Mesendoderm (in vitro differentiated cells): ENCODE results near the gene LIMK1.

Experiments used
- DNase-seq: peaks from one replicate; pipeline ENCODE4 v3.0.0; 2013
- H2AK5ac ChIP-seq: 2 replicates; pipeline ENCODE4 v1.6.1; 2013; ENCODE audit warnings: low read length, inconsistent platforms
- H2BK120ac ChIP-seq: 2 replicates; pipeline ENCODE4 v1.6.1; 2013; ENCODE audit warnings: low read depth, mild to moderate bottlenecking, low read length, moderate library complexity, mixed read lengths
- H2BK15ac ChIP-seq: replicated peaks from 2 replicates; pipeline ENCODE4 v1.6.1; 2013; ENCODE audit warnings: low read depth, mild to moderate bottlenecking, moderate library complexity
- H2BK5ac ChIP-seq: 2 replicates; pipeline ENCODE4 v1.6.1; 2013; ENCODE audit warnings: low read length, inconsistent platforms
- H3K18ac ChIP-seq: 2 replicates; pipeline ENCODE4 v1.6.1; 2013; ENCODE audit warnings: mild to moderate bottlenecking, low read length, mixed read lengths
- H3K23ac ChIP-seq: one replicate; pipeline ENCODE4 v1.6.1; 2013; ENCODE audit warnings: low read length
- H3K27ac ChIP-seq: 2 replicates; pipeline ENCODE4 v1.5.1; 2013; ENCODE audit warnings: low read depth, mild to moderate bottlenecking, inconsistent platforms, low read length, moderate library complexity
- H3K27me3 ChIP-seq: 2 replicates; pipeline ENCODE4 v1.6.1; 2013; ENCODE audit warnings: low read length, control low read depth, mild to moderate bottlenecking, inconsistent platforms; ENCODE audit not compliant: insufficient read depth, poor library complexity
- H3K36me3 ChIP-seq: 2 replicates; pipeline ENCODE4 v1.6.1; 2013; ENCODE audit warnings: low read length, inconsistent platforms; ENCODE audit not compliant: control insufficient read depth, insufficient read depth
- H3K4ac ChIP-seq: one replicate; pipeline ENCODE4 v1.6.1; 2013; ENCODE audit warnings: low read depth, mild to moderate bottlenecking, low read length, moderate library complexity
- H3K4me1 ChIP-seq: 2 replicates; pipeline ENCODE4 v1.6.1; 2013; ENCODE audit warnings: low read depth, low read length, inconsistent platforms; ENCODE audit not compliant: control insufficient read depth
- H3K4me2 ChIP-seq: 2 replicates; pipeline ENCODE4 v1.6.1; 2013; ENCODE audit warnings: low read length
- H3K4me3 ChIP-seq: 2 replicates; pipeline ENCODE4 v1.5.1; 2013; ENCODE audit warnings: mild to moderate bottlenecking, low read length
- H3K56ac ChIP-seq: one replicate; pipeline ENCODE4 v1.6.1; 2013; ENCODE audit warnings: low read length
- H3K79me1 ChIP-seq: 2 replicates; pipeline ENCODE4 v1.6.1; 2013; ENCODE audit warnings: low read length, inconsistent platforms
- H3K79me2 ChIP-seq: 2 replicates; pipeline ENCODE4 v1.6.1; 2013; ENCODE audit warnings: mild to moderate bottlenecking, low read length; ENCODE audit not compliant: control insufficient read depth, insufficient read depth
- H3K9ac ChIP-seq: 2 replicates; pipeline ENCODE4 v1.6.1; 2013; ENCODE audit warnings: low read length, inconsistent platforms
- H4K5ac ChIP-seq: one replicate; pipeline ENCODE4 v1.6.1; 2013; ENCODE audit warnings: low read length
- H4K8ac ChIP-seq: one replicate; pipeline ENCODE4 v1.6.1; 2013; ENCODE audit warnings: low read depth, mild to moderate bottlenecking, control low read depth, low read length, moderate library complexity
- WGBS: extraction: QIAGEN DNeasy Blood & Tissue Kit; methylation state at CpG from one replicate; pipeline ENCODE4 v1.1.7; 2013; ENCODE audit warnings: low lambda C conversion rate, missing lambda C conversion rate; ENCODE audit not compliant: insufficient coverage; ENCODE audit errors: extremely low coverage; 5-methylcytosine and 5-hydroxymethylcytosine counted together

The LIMK1 gene

DNA sequence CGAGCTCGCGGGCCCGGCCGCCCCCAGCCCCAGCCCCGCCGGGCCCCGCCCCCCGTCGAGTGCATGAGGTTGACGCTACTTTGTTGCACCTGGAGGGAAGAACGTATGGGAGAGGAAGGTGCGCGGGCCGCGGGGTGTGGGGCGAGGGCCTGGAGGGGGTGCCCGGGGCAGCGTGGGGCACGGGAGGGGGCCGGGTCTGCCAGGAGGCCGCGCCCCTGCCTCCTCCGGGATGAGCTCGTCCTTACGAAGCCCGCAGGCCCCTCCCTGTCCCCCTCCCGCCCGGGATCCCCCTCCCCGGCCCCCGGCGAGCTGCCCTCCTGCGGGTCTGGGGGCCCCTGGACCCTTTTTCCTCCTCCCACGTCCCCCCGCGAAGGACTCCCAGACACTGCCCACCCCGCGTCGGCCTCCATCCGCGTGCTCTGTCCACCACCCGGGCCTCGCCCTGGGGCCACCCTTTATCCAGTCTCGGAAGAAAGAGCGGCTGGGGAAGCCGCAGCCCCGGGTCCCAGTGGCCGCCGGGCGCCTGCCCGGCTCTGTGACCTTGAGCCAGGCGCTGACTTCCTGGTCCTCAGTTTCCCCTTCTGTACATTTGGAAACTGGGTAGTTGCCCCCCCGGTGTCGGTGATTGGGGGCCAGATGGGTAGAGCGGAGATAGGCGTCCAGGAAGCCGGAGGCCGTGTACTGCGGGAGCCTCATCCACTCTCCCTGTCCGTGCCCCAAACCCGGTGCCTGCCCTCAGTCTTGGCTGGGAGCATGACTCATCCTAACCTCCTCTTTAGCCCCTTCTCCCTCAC, 521 bp downstream of the LIMK1 start:
- H4K8ac ChIP-seq: peak overlapping the region; percentile 76
- H4K5ac ChIP-seq: no peak overlapping the region
- peak overlapping the region; percentile 91 for H3K9ac ChIP-seq
- H2BK15ac ChIP-seq: no peak overlapping the region
- peak; percentile 54 for DNase-seq
- H2BK120ac ChIP-seq: peak overlapping the region; percentile 63
- H3K18ac ChIP-seq: peak overlapping the region; percentile 97
- H2AK5ac ChIP-seq: peak overlapping the region; percentile 82
- peaks cover 17% of the 10 kb centered on the region for H3K79me1 ChIP-seq
- H3K56ac ChIP-seq: peak overlapping the region; percentile 97
- peaks cover 10% of the 10 kb centered on the region for H3K79me2 ChIP-seq
- no peaks in the 10 kb centered on the region for H3K27me3 ChIP-seq
- H3K4me2 ChIP-seq: peak overlapping the region; percentile 96
- H3K4me3 ChIP-seq: peak overlapping the region; percentile 68
- H3K23ac ChIP-seq: peak overlapping the region; percentile 98
- peak overlapping the region; percentile 97 for H3K4ac ChIP-seq
- H3K27ac ChIP-seq: peak overlapping the region; percentile 70
- H2BK5ac ChIP-seq: no peak overlapping the region
- H3K4me1 ChIP-seq: peaks cover 10% of the 10 kb centered on the region
- no CpG with 5 or more reads among the region's 61 CpGs for WGBS
- H3K36me3 ChIP-seq: peaks cover 5% of the 10 kb centered on the region

DNA sequence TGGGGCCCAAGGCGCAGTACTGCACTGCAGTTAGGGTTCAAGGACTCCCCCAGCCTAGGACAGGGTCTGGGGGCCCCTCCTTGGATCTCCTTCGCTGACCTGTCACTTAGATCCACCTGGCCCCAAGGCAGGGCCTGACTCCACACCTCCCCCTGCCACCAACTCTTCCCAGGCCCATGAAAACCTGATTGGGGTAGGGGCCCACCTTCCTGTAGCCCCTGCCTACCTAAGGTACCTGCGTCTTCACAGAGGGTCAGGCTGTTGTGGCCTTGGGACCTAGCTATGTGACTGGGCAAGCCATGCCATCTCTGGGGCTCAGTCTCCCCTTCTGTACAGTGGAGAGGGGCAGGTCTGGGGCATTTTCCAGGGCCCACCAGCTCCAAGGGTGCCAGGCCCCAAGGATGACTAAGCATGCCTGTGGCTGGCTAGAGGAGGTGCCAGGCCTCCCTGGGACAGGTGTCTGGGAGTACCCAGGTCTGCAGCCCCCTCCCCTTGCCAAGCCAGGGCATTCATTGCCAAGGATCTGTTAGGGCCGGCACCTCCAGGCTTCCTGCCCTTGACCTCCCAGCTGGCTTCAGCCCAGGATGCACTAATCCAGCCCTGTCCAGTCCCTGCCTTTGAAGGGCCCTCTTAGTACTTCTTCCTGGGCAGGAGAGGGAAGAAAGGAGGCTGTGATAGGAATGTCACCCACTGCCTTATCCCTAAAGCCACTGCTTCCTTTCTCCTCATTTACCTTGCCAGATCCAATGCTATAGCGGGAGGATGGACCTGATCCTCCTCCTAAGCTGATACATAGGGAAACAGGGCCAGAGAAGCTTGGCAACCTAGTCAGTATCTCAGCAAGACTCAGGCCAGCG, 1.3 kb downstream of the LIMK1 start:
- H4K8ac ChIP-seq: no peak overlapping the region
- H2BK120ac ChIP-seq: no peak overlapping the region
- H3K79me1 ChIP-seq: peaks cover 17% of the 10 kb centered on the region
- H2BK15ac ChIP-seq: no peak overlapping the region
- peaks cover 9% of the 10 kb centered on the region for H3K4me1 ChIP-seq
- H3K4me2 ChIP-seq: peak overlapping the region; percentile 96
- H4K5ac ChIP-seq: no peak overlapping the region
- no CpG with 5 or more reads among the region's 6 CpGs for WGBS
- H2BK5ac ChIP-seq: no peak overlapping the region
- H3K4me3 ChIP-seq: peak overlapping the region; percentile 68
- peak overlapping the region; percentile 91 for H3K9ac ChIP-seq
- DNase-seq: no peak
- peaks cover 5% of the 10 kb centered on the region for H3K36me3 ChIP-seq
- H3K27me3 ChIP-seq: no peaks in the 10 kb centered on the region
- peak overlapping the region; percentile 98 for H3K23ac ChIP-seq
- H3K79me2 ChIP-seq: peaks cover 10% of the 10 kb centered on the region
- peak overlapping the region; percentile 97 for H3K18ac ChIP-seq
- H3K4ac ChIP-seq: peak overlapping the region; percentile 97
- H2AK5ac ChIP-seq: peak overlapping the region; percentile 82
- H3K56ac ChIP-seq: peak overlapping the region; percentile 97
- H3K27ac ChIP-seq: peak overlapping the region; percentile 70

DNA sequence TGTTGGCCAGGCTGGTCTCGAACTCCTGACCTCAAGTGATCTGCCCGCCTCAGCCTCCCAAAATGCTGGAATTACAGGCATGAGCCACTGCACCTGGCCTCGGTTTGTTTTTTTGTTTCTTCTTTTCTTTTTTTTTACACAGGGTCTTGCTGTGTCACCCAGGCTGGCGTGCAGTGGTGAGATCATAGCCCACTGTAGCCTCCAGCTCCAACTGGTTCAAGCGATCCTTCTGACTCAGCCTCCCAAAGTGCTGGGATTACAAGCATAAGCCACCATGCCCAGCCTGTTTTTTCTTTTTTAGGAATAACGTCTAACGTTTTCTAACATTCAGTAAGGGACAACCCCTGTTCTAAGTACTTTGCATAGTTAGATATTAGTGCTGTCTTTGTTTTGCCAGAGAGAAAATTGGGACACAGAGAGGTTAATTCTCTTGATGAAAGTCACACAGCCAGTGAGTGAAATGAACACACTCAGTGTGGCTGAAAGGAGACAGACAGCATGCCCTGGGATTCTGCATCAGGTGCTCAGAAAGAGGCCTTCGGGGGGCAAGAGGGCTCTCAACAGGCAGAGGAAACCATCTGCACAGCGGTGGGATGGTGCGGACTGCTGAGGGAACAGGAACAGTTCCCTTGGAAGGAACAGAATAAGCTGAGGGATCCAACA, 4.3 kb downstream of the LIMK1 start:
- no peak for DNase-seq
- Histone ChIP-seq H3K27me3 (no peaks in the 10 kb centered on the region), H3K23ac (no peak overlapping the region), H2BK15ac (no peak overlapping the region), H3K18ac (no peak overlapping the region), H2AK5ac (no peak overlapping the region), H2BK5ac (no peak overlapping the region), H3K56ac (no peak overlapping the region), H3K79me2 (peaks cover 10% of the 10 kb centered on the region), H2BK120ac (no peak overlapping the region), H3K4me3 (no peak overlapping the region), H3K4me2 (no peak overlapping the region), H3K36me3 (peaks cover 5% of the 10 kb centered on the region), H4K5ac (no peak overlapping the region), H3K27ac (no peak overlapping the region), H4K8ac (no peak overlapping the region), H3K79me1 (peaks cover 17% of the 10 kb centered on the region), H3K4ac (no peak overlapping the region), H3K4me1 (peaks cover 7% of the 10 kb centered on the region), H3K9ac (no peak overlapping the region)
- WGBS: no CpG with 5 or more reads among the region's 10 CpGs

DNA sequence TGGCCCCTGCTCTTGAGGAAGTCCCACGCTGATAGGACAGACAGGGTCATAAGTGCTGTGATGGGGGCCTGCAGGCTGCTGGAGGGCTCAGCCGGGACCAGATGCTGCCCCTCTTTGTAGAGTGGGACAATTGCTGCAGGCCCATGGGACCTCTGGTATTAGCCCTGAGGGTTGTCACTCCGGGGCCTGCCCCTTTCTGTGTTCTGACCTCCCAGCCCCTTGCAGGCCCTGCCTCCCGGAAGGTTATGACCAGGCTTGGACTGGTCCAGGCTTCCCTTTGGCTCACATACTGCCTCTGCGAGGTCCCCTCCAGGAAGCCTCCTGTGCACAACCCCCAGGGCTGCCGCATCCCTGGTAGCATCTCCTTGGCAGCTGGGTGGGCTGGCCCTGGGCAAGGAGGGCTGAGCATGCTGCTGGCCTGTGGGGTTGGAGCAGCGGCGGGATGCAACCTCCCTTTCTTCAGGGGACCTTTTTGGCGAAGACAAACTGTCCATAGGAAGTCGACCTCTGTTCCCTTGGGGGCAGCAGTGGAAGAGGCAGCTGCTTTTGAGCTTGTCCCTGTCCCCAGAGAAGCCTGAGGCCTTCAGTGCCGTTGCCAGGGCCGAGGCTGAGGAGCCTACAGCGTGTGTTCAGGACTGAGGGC, 8.8 kb downstream of the LIMK1 start:
- Histone ChIP-seq H2BK15ac (no peak overlapping the region), H3K4me1 (peaks cover 11% of the 10 kb centered on the region), H3K36me3 (peaks cover 5% of the 10 kb centered on the region), H3K79me2 (no peaks in the 10 kb centered on the region), H3K79me1 (peaks cover 3% of the 10 kb centered on the region), H3K27ac (peak overlapping the region; percentile 93), H3K56ac (peak overlapping the region; percentile 65), H2BK120ac (no peak overlapping the region), H2AK5ac (no peak overlapping the region), H3K9ac (no peak overlapping the region), H4K8ac (no peak overlapping the region), H3K4ac (no peak overlapping the region), H3K23ac (no peak overlapping the region), H3K18ac (no peak overlapping the region), H2BK5ac (no peak overlapping the region), H3K27me3 (no peaks in the 10 kb centered on the region), H3K4me2 (no peak overlapping the region), H4K5ac (no peak overlapping the region), H3K4me3 (no peak overlapping the region)
- no CpG with 5 or more reads among the region's 13 CpGs for WGBS
- DNase-seq: peak; percentile 20

DNA sequence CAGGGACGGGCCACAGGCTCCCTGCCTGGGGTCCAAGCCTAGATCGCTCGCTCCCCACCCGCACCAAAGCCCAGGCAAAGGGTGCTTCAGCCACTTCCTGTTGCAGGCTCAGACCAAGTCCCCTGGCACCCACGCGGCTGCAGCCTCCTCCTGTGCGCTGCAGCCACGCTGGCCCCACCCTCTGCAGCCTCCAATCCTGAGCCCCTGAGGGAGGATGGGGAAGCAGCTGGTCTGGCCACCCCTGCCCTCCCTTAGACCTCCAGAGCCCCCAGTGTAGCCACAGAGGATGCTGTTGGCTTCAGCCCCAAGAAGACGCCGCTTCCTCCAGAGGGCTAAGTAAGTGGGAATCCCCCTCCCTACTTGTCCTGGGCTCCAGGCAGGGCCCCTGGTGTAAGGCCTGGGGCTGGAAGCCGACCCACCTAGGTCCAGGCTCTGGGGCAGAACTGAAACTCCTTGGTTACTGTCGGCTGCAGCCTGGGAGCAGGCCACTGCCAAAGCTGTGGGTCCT, 9.4 kb downstream of the LIMK1 start:
- H2AK5ac ChIP-seq: peak overlapping the region; percentile 62
- peak overlapping the region; percentile 66 for H3K23ac ChIP-seq
- no peaks in the 10 kb centered on the region for H3K27me3 ChIP-seq
- no peak overlapping the region for H4K8ac ChIP-seq
- no peak overlapping the region for H3K18ac ChIP-seq
- H3K79me1 ChIP-seq: peaks cover 3% of the 10 kb centered on the region
- no peak overlapping the region for H3K4ac ChIP-seq
- H3K4me2 ChIP-seq: no peak overlapping the region
- peak overlapping the region; percentile 93 for H3K27ac ChIP-seq
- H4K5ac ChIP-seq: no peak overlapping the region
- no peak overlapping the region for H3K4me3 ChIP-seq
- no peak overlapping the region for H2BK15ac ChIP-seq
- H3K9ac ChIP-seq: peak overlapping the region; percentile 20
- peaks cover 11% of the 10 kb centered on the region for H3K4me1 ChIP-seq
- H3K79me2 ChIP-seq: no peaks in the 10 kb centered on the region
- DNase-seq: peak; percentile 29
- H3K56ac ChIP-seq: peak overlapping the region; percentile 65
- no peak overlapping the region for H2BK5ac ChIP-seq
- no peak overlapping the region for H2BK120ac ChIP-seq
- no CpG with 5 or more reads among the region's 12 CpGs for WGBS
- peaks cover 7% of the 10 kb centered on the region for H3K36me3 ChIP-seq
